ENCODE data around the gene MGAT3.

DNA sequence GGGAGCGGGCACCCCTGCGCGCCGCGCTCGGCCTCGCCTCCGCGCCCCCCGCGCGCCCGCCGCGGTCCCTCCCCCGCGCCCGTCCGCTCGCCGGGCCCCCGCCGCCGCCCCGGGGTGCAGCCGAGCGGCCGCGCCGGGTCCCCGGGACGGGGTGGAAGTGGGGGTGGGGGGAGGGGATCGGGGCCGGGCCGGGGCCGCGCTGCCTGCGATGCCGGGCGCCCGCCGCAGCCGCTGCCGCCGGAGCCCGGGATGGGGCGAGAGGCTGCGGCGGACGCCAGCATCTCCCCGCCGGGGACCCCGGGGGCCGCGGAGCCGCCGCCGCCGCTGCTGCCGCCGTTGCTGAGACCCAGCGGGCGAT lies 365 bp downstream of the MGAT3 start:
- TF ChIP-seq JUND (IDR thresholded peaks at IDR 0.05): no peak
- TF ChIP-seq, protein P1, sequence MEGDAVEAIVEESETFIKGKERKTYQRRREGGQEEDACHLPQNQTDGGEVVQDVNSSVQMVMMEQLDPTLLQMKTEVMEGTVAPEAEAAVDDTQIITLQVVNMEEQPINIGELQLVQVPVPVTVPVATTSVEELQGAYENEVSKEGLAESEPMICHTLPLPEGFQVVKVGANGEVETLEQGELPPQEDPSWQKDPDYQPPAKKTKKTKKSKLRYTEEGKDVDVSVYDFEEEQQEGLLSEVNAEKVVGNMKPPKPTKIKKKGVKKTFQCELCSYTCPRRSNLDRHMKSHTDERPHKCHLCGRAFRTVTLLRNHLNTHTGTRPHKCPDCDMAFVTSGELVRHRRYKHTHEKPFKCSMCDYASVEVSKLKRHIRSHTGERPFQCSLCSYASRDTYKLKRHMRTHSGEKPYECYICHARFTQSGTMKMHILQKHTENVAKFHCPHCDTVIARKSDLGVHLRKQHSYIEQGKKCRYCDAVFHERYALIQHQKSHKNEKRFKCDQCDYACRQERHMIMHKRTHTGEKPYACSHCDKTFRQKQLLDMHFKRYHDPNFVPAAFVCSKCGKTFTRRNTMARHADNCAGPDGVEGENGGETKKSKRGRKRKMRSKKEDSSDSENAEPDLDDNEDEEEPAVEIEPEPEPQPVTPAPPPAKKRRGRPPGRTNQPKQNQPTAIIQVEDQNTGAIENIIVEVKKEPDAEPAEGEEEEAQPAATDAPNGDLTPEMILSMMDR (IDR thresholded peaks at IDR 0.05 in 2 of 3, conservative IDR thresholded peaks at IDR 0.05 in 1 of 3; ENCODE audit: borderline replicate concordance in 1 of 3, insufficient read depth in 1 of 3, low read depth in 2 of 3, low read length in 2 of 3): no peak
- no peak for TF ChIP-seq EZH2 (IDR thresholded peaks at IDR 0.05)
- no peak for TF ChIP-seq POLR2A (IDR thresholded peaks at IDR 0.05; ENCODE audit: borderline replicate concordance, extremely low read depth, insufficient read depth, insufficient read length)

Measured in HCT116 (cell line).